AG09309 (cell line): ENCODE results near the gene PPP1R9B.

Source experiments
- DNase-seq: peaks from one replicate; pipeline ENCODE4 v3.0.0-alpha.2; 2010; ENCODE audit warnings: low read depth
- H3K4me3 ChIP-seq: 2 replicates; pipeline ENCODE4 v1.5.1; 2011; ENCODE audit warnings: mild to moderate bottlenecking, low read depth, low read length, moderate library complexity; ENCODE audit not compliant: control insufficient read depth
- TF ChIP-seq, protein P1 (sequence below): IDR thresholded peaks from 2 replicates; pipeline ENCODE4 v1.5.1; 2011; ENCODE audit warnings: mild to moderate bottlenecking, low read depth, low read length, inconsistent platforms; ENCODE audit not compliant: insufficient read depth, control insufficient read depth; ENCODE audit errors: missing control alignments

PPP1R9B gene

DNA sequence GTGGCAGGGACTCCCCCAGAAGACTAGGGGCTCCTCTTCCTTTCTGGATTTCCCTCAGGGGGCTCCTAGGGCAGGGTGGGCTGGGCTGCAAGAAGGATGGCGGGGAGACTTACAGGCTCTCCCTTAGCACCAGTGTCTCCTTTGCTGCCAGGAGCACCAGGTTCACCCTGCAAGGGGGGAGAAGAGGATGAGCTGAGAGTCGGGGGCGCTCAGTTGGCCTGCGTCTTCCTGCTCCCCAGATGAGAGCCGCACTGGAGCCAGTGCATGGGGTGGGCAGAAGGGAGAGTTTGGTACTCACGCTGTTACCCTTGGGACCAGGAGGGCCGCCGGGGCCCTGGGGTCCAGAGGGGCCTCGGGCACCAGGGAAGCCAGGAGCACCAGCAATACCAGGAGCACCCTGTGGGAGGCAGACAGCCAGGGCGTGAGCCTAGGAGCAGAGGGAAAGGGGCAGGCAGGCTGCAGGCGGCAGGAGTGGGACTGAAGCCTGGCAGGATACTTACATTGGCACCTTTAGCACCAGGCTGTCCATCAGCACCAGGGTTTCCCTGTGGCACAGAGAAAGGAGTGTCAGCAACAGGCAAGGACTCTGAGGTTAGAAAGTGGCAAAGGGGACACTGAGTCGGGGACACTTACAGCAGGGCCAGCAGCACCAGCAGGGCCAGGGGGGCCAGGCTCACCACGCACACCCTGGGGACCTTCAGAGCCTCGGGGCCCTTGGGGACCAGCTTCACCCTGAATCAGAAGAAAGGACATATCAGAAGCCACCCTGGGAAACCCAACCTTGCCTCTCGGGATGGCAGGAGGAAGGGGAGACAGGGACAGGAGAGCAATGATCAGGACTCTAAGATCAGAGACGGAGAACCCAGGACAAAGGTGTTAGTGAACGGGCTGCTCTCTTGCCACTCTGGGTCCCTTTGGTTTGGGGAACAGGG lies 44.7 kb upstream of the PPP1R9B start:
- TF ChIP-seq, protein P1, sequence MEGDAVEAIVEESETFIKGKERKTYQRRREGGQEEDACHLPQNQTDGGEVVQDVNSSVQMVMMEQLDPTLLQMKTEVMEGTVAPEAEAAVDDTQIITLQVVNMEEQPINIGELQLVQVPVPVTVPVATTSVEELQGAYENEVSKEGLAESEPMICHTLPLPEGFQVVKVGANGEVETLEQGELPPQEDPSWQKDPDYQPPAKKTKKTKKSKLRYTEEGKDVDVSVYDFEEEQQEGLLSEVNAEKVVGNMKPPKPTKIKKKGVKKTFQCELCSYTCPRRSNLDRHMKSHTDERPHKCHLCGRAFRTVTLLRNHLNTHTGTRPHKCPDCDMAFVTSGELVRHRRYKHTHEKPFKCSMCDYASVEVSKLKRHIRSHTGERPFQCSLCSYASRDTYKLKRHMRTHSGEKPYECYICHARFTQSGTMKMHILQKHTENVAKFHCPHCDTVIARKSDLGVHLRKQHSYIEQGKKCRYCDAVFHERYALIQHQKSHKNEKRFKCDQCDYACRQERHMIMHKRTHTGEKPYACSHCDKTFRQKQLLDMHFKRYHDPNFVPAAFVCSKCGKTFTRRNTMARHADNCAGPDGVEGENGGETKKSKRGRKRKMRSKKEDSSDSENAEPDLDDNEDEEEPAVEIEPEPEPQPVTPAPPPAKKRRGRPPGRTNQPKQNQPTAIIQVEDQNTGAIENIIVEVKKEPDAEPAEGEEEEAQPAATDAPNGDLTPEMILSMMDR = peak; percentile 62
- H3K4me3 ChIP-seq = peak overlapping the region; percentile 97
- DNase-seq = no peak

DNA sequence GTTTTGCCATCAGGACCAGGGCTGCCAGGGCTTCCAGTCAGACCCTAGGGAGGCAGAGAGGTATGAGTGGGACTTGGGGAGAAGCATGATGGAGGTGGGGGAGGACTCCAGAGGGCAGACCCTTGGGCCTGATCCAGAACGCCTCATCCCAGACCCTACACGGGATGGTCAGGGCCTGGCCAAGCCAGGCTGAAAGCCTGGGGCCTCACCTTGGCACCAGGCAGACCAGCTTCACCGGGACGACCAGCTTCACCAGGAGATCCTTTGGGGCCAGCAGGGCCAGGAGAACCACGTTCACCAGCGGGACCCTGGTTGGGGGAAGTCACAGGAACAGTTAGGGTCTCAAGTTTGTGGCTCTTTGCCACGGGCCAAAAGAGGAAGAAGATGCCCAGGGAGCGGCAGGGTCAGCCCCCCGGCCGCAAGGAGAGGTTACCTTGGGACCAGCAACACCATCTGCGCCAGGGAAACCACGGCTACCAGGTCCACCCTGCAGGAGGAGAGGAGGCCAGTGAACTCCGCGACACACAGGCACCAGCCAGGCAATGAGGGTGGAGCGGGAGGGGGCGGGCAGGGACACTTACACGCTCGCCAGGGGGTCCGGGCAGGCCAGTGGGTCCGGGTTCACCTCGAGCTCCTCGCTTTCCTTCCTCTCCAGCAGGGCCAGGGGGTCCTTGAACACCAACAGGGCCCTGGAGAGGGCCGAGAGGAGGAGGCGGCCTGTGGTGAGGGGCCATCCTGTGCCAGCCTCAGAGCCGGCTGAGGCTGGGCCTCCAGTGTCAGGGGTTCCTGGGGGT lies 43.9 kb upstream of the PPP1R9B start:
- H3K4me3 ChIP-seq = peak overlapping the region; percentile 97
- no peak for DNase-seq
- TF ChIP-seq, protein P1 = no peak

DNA sequence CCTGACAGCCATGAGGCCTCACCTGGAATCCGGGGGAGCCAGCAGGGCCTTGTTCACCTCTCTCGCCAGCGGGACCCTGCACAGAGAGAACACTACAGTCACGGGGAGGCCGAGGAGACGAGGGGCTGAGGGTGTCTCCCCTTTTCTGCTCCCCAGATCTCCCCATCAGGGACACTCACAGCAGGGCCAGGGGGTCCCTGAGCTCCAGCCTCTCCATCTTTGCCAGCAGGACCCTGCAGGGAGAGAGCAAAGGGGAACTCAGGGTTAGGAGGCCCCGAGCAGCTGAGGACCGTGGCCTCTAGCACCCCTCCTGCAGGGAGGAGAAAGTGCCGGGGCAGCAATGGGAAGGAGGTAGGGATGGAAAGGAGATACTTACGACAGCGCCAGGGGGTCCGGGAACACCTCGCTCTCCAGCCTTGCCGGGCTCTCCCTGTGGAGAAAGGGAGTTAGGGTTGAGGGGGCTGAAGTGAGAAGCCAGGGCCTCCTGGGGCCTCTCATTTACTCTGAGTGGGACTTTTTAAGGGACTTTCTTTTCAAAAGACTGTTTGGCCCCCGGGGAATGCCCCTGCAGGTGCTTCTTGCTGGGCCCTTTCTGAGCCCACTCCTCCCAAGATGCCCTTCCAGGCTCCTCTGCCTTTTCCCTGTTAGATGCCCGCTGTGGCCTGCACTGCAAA lies 42.3 kb upstream of the PPP1R9B start:
- TF ChIP-seq, protein P1 = no peak
- peak overlapping the region; percentile 21 for H3K4me3 ChIP-seq
- no peak for DNase-seq

DNA sequence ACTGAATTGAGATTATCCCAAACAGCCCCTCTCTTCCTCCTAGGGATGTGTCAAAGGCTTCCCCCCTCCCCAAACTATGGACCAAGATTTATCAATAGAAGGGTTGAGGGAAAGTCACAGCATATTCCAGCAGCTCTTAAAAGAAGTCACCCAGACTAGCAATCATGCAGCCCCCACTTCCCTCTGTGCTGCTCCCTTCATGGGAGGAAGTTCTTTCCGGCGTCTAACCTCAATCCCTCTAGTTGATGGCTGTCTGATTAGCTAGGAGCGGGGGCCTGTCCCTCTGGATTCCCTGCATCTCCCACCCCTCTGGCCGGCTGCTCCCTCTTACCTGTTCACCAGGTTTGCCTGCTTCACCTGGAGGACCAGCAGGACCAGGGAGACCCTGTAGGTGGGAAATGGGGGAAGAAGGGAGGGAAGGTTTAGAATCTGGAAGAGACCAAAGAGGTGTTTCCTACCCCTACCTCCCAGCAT lies 41.7 kb upstream of the PPP1R9B start:
- no peak for DNase-seq
- peak overlapping the region; percentile 21; the same call in 1 of the 2 replicates for H3K4me3 ChIP-seq
- TF ChIP-seq, protein P1 = no peak

DNA sequence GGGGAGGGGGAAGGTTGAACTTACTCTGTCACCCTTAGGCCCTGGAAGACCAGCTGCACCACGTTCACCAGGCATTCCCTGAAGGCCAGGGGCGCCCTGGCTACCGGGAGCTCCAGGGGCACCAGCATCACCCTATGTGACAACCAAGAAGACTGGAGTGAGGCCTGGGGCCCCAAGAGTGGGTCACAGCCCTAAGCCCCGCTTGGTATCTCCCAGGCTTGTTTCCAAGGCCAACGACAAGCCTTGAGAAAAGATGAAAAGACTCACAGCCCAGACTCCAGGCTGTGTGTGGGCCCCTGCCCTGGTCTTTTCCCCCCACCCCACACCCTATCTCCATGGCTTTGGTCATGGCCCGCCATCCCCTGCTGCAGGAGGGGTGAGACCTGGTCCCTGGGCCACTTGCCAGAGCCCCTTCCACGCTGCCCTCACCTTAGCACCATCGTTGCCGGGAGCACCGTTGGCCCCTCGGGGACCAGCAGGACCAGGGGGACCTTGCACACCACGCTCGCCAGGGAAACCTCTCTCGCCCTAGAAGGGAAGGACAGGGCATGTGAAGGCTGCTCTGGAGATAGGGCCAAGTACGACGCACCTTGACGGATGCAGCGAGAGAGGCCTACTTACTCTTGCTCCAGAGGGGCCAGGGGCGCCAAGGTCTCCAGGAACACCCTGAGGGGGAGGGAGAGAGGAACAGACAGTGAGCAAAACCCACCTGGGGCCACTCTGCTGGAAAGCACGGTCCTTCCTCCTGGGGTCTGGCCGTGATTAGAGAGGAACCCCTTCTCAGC lies 41.1 kb upstream of the PPP1R9B start:
- TF ChIP-seq, protein P1 = no peak
- DNase-seq = no peak
- peak overlapping the region; percentile 13 for H3K4me3 ChIP-seq
